ENCODE measurements around the gene INS. TPM values are rescaled to one million over a fixed set of nuclear protein-coding genes. Genes with fewer than 3 reads are reported as not detected.

The INS gene
- not detected in 2 replicates for total RNA-seq (2014; rRNA removed; shearing (Covaris generic))

DNA sequence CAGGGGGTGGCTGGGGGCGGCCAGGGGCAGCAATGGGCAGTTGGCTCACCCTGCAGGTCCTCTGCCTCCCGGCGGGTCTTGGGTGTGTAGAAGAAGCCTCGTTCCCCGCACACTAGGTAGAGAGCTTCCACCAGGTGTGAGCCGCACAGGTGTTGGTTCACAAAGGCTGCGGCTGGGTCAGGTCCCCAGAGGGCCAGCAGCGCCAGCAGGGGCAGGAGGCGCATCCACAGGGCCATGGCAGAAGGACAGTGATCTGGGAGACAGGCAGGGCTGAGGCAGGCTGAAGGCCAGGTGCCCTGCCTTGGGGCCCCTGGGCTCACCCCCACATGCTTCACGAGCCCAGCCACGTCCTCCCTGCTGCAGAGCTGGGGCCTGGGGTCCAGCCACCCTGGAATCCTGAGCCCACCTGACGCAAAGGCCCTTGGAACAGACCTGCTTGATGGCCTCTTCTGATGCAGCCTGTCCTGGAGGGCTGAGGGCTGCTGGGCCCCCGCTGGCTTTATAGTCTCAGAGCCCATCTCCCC, at the start of gene INS:
Gene INS, minus strand, starts transcription at position 474 of the 524 bp plus-strand sequence. Its CDS starts 238 bp downstream, at position 236.
- no peak for DNase-seq (ENCODE audit: low spot score)

DNA sequence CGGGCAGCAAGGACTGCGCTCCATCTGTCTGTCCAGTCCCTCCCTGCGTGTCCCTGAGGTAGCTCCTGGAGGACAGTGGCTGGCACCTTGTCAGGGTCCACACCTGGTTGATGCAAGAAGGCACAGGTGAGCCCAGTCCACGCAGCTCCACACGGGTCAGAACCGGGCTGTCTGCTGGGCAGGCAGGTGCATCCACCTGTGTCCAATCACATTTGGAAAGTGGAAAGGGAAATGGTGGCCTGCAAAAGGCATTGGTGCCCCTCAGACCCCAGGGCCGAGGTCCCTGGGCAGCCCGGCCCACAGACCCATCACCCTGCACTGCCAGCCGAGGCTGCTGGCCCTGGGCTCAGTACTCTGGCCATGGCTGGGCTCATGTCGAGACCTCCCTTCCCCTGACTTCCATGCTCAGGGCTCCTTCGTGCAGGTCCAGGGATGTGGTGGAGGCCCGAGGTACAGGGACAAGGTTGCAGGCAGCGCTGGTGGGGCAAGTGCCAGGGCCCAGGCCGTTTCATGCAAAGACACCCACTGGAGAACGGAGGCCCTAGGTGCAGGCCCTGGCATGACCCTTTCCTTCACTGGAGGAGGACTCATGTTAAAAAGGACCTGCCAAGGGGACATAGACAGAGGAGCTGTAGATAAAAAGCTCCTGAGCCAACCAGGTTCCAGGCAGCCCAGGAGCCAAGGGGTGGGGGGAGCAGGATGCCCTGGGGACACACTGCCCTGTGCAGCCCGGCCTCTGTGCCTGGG, 49.5 kb upstream of the INS start:
- DNase-seq (ENCODE audit: low spot score), result no peak

- DNase-seq (ENCODE audit: low spot score), result no peak
Measured at GRCh38 chr11:2209900-2210321, 48.9 kb upstream of the INS start.

DNA sequence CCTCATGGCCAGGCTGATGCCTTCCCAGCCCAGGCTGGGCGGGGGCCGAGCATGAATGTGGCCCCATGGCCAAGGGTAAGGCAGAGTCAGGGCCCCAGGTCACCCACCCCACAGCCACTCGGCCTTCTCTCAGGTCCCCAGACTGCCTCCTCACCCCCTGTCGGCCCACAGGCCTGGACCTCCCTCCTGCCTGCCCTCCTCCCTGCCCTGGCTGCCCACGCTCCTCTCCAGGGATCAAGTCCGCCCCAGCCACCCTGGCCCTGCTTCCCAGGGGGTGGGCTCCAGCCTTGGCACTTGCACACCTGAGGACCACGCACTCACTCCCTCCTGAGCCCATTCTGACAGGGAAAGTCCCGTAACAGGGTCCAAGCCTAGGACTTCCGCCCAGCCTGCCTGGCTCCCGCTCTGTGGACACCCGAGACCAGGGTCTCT, 48.4 kb upstream of the INS start:
- DNase-seq (ENCODE audit: low spot score), result no peak

- no peak for DNase-seq (ENCODE audit: low spot score)
Measured at GRCh38 chr11:2208691-2209369, 47.8 kb upstream of the INS start.

DNA sequence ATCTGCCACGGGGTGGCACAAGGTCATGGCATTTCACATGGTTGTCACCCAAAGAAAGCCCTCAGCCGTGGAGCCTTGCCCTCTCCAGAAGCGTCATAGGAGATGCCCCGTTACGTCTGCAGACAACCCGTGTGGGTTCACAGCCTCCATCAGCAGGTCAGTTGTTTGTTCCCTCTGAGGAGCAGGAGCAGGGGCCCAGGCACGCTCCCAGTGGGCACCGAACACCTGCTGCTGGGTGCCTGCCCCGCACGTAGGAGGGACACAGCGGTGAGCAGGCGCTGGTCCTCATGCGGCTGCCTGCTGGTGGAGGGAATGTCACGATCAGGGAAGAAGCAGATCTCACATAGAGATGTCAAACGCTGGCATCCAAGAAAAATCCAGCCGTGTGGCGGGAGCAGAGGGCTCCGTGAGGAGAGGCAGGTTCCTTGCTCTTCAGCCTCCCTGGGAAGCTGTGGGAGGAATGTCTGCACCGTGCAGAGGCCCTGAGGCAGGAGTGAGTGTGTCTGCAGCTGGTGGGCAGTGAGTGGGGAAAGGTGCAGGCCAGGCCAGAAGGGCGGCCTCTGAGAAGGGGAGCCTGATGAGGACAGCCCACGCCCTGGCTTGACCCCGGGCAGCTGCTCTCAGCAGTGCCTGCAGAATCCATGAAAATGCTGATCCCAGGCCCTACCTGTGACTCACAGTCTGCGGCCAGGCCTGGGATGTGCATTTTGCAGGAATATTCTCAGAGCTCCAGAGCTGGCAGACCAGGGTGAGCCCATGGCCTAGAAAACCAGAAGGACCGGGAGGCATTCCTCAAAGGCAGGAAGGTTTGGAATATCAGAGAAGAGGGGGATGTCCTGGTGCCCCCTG, 47.0 kb upstream of the INS start:
- DNase-seq (ENCODE audit: low spot score), result no peak

DNA sequence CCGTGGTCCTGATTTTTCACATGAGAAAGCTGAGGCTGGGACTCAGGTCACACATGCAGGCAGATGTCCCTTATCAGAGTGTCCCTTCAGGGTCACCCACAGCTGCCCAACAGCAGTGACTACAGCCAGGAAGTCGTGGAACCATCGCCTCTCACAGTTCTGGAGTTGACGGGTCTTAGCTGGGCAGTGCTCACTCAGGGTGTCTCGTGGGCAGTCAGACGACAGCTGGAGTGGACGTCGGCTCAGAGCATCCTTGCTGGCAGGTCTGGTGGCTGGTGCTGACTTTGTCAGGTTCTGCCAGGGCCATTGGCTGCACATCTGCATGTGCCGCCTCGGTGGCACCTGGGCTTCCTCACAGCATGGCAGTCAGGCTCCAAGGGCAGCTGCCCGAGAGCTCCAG, 46.2 kb upstream of the INS start:
- DNase-seq (ENCODE audit: low spot score), result no peak

DNA sequence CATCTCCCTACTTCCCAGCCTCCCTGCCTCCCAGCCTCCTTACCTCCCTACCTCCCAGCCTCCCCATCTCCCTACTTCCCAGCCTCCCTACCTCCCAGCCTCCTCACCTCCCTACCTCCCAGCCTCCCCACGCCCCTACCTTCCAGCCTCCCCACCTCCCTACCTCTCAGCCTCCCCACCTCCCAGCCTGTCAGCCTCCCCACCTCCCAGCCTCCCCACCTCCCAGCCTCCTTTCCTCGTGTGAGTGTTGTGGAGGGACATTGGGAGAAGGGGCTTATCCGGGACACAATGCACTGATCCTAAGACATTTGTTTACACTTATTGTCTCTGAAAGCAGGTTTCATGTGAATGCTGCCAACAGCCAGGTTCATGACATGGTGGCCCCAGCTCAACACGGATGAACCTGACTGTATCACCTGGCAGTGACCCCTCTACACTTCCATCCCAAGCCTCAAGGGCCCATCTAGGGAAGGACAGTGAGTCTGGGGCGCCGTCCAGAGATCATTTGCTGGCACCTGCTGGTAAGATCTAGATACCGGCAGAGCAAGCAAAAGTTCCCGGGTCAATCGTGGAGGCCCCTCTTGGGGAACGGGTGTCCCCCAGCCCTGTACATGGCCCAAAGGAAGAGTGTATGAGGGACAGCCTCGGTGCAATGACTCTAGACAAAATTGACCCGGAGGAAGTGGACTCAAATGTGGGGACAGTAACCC, 45.1 kb upstream of the INS start:
- DNase-seq (ENCODE audit: low spot score), result no peak

- DNase-seq (ENCODE audit: low spot score), result no peak
Measured at GRCh38 chr11:2205214-2205720, 44.3 kb upstream of the INS start.

GRCh38 chr11:2204361-2205213, 43.6 kb upstream of the INS start:
- DNase-seq (ENCODE audit: low spot score), result no peak

DNA sequence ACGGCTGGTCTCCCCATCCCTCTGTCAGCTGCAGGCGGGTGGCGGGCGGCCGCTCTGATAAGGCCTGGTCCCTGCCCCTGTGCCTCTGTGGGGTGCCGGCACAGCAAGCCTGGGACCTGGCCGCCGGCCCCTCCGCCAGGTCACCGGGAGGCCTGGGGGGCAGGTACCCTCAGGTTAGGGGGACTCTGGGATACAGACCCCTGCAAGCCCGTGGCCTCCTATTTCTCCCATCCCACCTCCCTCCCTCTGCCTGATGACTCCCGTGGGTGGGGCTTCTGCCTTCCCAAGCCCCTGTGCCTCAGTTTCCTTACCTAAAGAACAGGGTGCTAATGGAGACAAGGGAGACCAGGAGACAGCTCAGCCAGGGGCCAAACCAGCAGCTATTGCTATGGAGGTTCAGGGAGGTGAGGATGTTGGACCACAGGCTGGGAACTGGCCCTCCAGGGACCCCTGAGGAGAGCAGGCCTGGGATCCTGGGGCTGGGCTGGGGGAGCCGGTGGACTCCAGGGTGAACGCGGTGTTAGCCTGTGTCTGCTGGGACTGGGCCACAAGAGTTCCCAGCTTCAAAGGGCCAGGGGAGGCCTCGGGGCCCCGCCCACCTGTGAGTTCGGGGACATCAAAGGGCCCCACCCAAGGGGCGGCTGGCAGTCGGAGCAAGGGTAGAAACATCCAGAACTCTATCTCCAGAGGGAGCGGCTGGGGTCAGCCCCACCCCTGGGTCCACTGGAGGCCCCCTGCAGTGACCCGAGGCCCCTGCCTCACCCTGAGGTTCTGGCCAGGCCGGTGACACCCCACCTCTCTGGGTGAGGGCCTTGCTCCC, 42.6 kb upstream of the INS start:
- DNase-seq (ENCODE audit: low spot score), result no peak

DNA sequence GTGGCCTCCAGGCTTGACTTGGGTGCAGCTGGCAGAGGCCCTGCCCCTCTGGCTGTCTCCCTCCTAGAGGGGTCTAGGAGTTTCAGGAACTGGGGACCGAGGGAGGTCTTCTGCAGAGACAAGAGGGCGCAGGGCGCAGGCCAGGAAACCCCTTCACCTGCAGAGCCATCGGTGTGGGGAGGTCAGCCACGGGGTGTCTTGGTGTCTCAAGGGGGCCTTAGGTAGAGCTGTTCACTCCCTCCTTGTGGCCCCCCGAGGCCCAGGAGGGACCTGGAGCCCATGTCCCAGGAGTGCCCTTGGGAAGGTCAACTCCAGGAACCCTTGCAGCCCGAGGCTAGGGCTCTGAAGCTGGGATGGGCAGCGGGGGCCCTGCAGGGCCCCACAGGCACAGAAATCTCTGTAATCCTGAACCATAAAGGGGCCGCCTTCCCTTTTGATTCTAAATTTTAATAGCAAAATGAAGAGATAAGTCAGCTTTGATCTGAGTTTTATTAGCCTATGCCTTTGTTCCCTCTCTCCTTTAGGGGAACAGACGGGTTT, 42.0 kb upstream of the INS start:
- no peak for DNase-seq (ENCODE audit: low spot score)

- DNase-seq (ENCODE audit: low spot score), result no peak
Measured at GRCh38 chr11:2202071-2202899, 41.3 kb upstream of the INS start.

GRCh38 chr11:2201542-2201941, 40.5 kb upstream of the INS start:
- no peak for DNase-seq (ENCODE audit: low spot score)

DNA sequence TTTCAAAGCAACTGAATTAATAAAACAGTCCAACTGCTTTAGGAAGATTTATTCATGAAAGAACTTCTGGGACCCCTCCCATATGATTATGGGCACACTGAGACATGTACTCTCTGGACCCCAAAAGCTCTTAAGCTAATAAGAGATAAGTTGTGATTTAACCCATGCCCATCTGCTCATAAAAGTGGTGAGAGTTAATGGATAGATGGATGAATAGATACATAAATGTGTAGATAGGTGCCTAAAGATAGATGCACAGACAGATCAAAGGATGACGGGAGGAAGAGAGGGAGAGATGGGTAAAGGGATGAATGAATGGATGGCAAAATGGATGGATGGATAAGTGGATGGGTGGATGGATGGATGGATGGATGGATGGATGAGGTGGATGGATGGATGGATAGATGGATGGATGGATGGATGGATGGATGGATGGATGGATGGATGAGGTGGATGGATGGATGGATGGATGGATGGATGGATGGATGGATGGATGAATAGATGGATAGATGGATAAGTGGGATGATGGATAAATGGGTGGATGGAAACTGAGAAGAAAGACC, 40.0 kb upstream of the INS start:
- no peak for DNase-seq (ENCODE audit: low spot score)

- no peak for DNase-seq (ENCODE audit: low spot score)
Measured at GRCh38 chr11:2200536-2200935, 39.5 kb upstream of the INS start.

- no peak for DNase-seq (ENCODE audit: low spot score)
Measured at GRCh38 chr11:2199466-2200341, 38.7 kb upstream of the INS start.

Measured in A172 (cell line).